Activated CD4-positive, alpha-beta T cell treated with anti-CD3 and anti-CD28 coated beads for 36 hours (primary cell): Measurements from ENCODE around the gene POLDIP3. TPM values are rescaled to one million over a fixed set of nuclear protein-coding genes. Genes with fewer than 3 reads are reported as not detected.
A peak's percentile ranks its signal among the peaks of the same experiment; 100 is the strongest.
"Not testable (repeated sequence)": the region's sequence is repeated elsewhere in the genome, so short reads cannot be mapped to it uniquely, and the experiment has no call there.

Source experiments
- ATAC-seq: fragments of 200-7000 bp; cut with Tn5 transposase; one replicate; pipeline ENCODE4 v1.10.0; 2021; ENCODE audit warnings: mild to moderate bottlenecking, moderate library complexity
- CTCF ChIA-PET: fragments of 350-600 bp; sonication (Branson Sonifier 250); formaldehyde crosslinking; loops from one replicate; lab custom pipeline; 2021; ENCODE audit warnings: antibody characterized with exemption; lab: Charles Lee
- POLR2A ChIA-PET: fragments of 350-600 bp; sonication (Branson Sonifier 250); formaldehyde crosslinking; loops from one replicate; lab custom pipeline; 2021; ENCODE audit warnings: antibody characterized with exemption, inconsistent platforms; lab: Charles Lee
- DNase-seq: peaks from one replicate; pipeline ENCODE4 v3.0.0-alpha.2; 2020
- H3K27ac Mint-ChIP-seq: one replicate; pipeline ENCODE4 v1.8.0; 2021; ENCODE audit warnings: mixed read lengths
- H3K27me3 Mint-ChIP-seq: one replicate; pipeline ENCODE4 v1.8.0; 2021; ENCODE audit warnings: mixed read lengths
- H3K36me3 Mint-ChIP-seq: one replicate; pipeline ENCODE4 v1.8.0; 2021; ENCODE audit warnings: low read depth, mixed read lengths
- H3K4me1 Mint-ChIP-seq: one replicate; pipeline ENCODE4 v1.8.0; 2021; ENCODE audit warnings: mixed read lengths
- H3K4me3 Mint-ChIP-seq: one replicate; pipeline ENCODE4 v1.8.0; 2021; ENCODE audit warnings: mild to moderate bottlenecking, moderate library complexity, mixed read lengths
- H3K9me3 Mint-ChIP-seq: one replicate; pipeline ENCODE4 v1.8.0; 2021; ENCODE audit warnings: low read depth, mixed read lengths
- intact Hi-C, 2 experiments: fragments of 100-400 bp; cut with DNase I in 1 of 2; cut with micrococcal nuclease in 1 of 2; formaldehyde crosslinking; loops; one replicate each; pipeline versions ENCODE4 v1.14.2 to v1.15.1; 2022 to 2024; cut with DNase I, micrococcal nuclease
- total RNA-seq, 2 experiments: library from RNA; stranded (reverse); gene quantifications; one replicate each; pipeline ENCODE4 v1.2.3, GENCODE V29; 2021

The POLDIP3 gene
- total RNA-seq, 2 experiments from 2014 or later: 77.6 to 88.6 TPM

DNA sequence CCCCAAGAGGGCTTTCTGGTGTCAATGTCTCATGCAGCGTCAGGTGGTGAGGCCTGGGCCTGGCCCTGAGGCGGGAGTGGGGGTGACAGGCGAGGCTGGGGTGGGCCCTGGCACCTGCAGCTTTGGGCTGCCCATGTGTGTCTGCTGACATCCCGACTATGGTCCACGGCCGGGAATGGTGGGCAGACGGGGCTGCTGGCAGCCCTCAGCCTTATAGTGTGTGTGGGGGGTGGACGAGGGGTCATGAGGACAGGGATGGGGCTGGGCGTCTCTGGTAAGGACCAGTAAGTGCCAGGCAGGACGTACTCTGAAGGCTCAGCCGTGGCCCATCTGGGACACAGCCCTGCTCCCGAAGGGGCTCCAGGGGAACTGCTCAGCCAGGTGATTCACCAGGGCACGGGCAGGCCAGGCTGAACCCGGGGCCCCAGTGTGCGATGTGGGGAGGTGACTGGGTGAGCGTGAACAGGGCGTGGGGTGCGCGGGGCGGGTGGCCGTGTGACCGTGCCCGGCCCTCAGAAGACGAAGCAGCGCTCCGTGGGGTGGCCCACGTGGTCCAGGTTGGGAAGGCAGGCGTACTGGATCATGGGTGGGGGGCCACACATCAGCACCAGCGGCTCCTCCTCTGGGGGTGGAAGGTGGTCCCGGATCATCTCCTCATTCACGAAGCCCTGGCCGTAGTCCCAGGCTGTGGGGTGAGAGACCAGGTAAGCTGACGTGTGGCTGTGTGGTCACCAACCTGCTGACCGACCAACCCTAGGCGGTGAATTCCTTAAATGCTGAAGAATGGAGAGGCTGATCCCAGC is 4.8 kb upstream of the POLDIP3 start:
- peaks cover 12% of the 10 kb centered on the region for H3K4me1 Mint-ChIP-seq
- intact Hi-C loops: loop anchor here in 1 of 2 experiments (10.0 kb wide), 2 partner anchors 1175 to 1335 kb away; partner anchors contain the start of genes RANGAP1 and TOB2
- ATAC-seq (no peak), DNase-seq (no peak)
- peaks cover 2% of the 10 kb centered on the region for H3K36me3 Mint-ChIP-seq
- CTCF ChIA-PET: interaction anchor here (0.7 kb wide), 1 partner anchor 23 kb away, joined by 3 read pairs; no protein-coding TSS in a partner anchor
- no peaks in the 10 kb centered on the region for H3K27me3 Mint-ChIP-seq
- POLR2A ChIA-PET: no interaction called here
- no peaks in the 10 kb centered on the region for H3K9me3 Mint-ChIP-seq
- H3K27ac Mint-ChIP-seq: no peak overlapping the region
- no peak overlapping the region for H3K4me3 Mint-ChIP-seq

DNA sequence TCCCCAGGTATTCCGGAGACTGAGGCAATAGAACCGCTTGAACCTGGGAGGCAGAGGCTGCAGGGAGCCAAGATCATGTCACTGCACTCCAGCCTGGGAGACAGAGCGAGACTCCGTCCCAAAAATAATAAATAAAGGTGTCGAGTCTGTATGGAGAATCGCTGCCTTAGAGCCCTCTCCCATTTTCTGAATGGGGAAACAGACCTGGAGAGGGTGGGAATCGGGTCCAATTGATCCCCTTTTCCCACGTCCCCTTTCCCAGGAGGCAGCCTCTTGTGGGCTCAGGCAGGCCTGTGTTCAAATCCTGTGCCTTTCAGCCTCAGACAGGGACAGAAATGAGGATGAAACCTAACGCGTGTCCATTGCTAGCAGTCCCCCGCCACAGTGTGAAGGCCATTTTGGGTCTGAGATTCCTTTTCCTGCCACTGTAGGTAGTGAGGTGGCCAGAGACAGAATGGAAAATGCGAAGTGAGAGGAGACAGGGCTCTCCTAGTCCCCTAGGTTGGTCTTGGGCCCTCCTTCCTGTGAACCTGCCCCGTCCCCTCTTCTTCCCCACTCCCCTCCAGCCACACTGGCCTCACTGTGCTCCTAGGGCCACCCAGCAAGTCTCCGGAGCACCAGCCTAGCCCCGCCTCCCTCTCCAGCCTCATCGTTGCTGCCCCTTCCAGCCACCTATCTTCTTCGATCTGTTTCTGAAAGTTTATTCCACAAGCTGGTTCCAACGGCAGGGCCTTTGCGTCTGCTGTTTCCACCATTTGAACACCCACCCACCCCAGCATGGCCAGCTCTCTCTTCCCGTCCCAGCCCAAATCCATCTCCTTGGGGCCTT is 2.7 kb upstream of the POLDIP3 start:
- Mint-ChIP-seq H3K9me3 (no peaks in the 10 kb centered on the region), H3K4me1 (peaks cover 28% of the 10 kb centered on the region), H3K27me3 (no peaks in the 10 kb centered on the region), H3K4me3 (no peak overlapping the region), H3K36me3 (peaks cover 16% of the 10 kb centered on the region), H3K27ac (peak overlapping the region; percentile 1)
- ATAC-seq (no peak), DNase-seq (no peak)
- POLR2A ChIA-PET: interaction anchor here (2.9 kb wide), 1 partner anchor 7 kb away, joined by 13 read pairs; no protein-coding TSS in a partner anchor
- intact Hi-C loops: loop anchor here in 1 of 2 experiments (10.0 kb wide), 2 partner anchors 1173 to 1333 kb away; partner anchors contain the start of genes RANGAP1 and TOB2
- CTCF ChIA-PET: no interaction called here

- ChIA-PET POLR2A (interaction anchor here (0.6 to 2.9 kb wide), 33 partner anchors 8 to 1171 kb away, joined by 3 to 53 read pairs (median 4); partner anchors contain the start of genes ARFGAP3, CCDC134, CENPM and CYB5R3), CTCF (interaction anchor here (0.8 kb wide), 1 partner anchor 82 kb away, joined by 3 read pairs; no protein-coding TSS in a partner anchor)
- intact Hi-C loops: loop anchor here (1.0 to 10.0 kb wide), 12 partner anchors 33 to 1331 kb away; partner anchors contain the start of genes CYB5R3 (in 2 of the 2), NAGA (in 1 of the 2), PACSIN2 (in 1 of the 2) and RANGAP1 (in 1 of the 2)
- H3K4me3 Mint-ChIP-seq: peak overlapping the region; percentile 97
- not testable (repeated sequence) for DNase-seq, H3K27me3 Mint-ChIP-seq, ATAC-seq, H3K9me3 Mint-ChIP-seq
- H3K4me1 Mint-ChIP-seq: peaks cover 42% of the 10 kb centered on the region
- peak overlapping the region; percentile 99 for H3K27ac Mint-ChIP-seq
- H3K36me3 Mint-ChIP-seq: peaks cover 28% of the 10 kb centered on the region
Measured at GRCh38 chr22:42615860-42616175, 1.1 kb upstream of the POLDIP3 start.

- Mint-ChIP-seq H3K4me1 (peaks cover 48% of the 10 kb centered on the region), H3K4me3 (peak overlapping the region; percentile 97), H3K36me3 (peaks cover 29% of the 10 kb centered on the region), H3K27me3 (no peaks in the 10 kb centered on the region), H3K9me3 (no peaks in the 10 kb centered on the region), H3K27ac (peak overlapping the region; percentile 99)
- CTCF ChIA-PET: interaction anchor here (0.8 kb wide), 1 partner anchor 81 kb away, joined by 3 read pairs; no protein-coding TSS in a partner anchor
- POLR2A ChIA-PET: interaction anchor here (0.5 to 2.9 kb wide), 43 partner anchors 9 to 1170 kb away, joined by 3 to 53 read pairs (median 4); partner anchors contain the start of genes ARFGAP3, CCDC134, CENPM and CYB5R3
- intact Hi-C loops: loop anchor here (1.0 to 10.0 kb wide), 12 partner anchors 34 to 1330 kb away; partner anchors contain the start of genes CYB5R3 (in 2 of the 2), NAGA (in 1 of the 2), PACSIN2 (in 1 of the 2) and RANGAP1 (in 1 of the 2)
- DNase-seq: peak; percentile 94
- peak; percentile 82 for ATAC-seq
Measured at GRCh38 chr22:42615092-42615859, 593 bp upstream of the POLDIP3 start.

DNA sequence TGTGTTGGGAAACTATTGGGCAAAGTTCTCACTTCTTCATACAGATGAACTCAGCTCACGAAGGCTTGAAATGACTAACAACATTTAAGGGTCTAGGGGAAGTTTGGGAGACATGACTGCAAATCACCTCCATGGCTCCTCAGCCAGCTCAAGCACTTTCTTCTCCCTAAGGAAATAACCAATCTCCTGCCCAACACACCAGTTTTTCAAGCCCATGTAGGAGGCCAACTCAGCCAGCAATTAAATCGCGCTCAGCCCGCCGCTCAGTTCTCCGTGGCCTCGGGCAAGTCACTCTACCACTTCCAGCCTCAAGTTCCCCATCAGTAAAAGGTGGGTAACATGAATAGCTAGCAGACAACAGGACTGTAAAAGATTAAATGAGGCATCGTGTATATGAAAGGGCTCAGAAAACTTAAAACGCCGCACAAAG is 796 bp downstream of the POLDIP3 start:
- POLR2A ChIA-PET: interaction anchor here (0.5 to 2.6 kb wide), 6 partner anchors 32 to 771 kb away, joined by 3 to 53 read pairs (median 4); partner anchors contain the start of genes CYB5R3 and NDUFA6
- H3K4me1 Mint-ChIP-seq: peaks cover 60% of the 10 kb centered on the region

DNA sequence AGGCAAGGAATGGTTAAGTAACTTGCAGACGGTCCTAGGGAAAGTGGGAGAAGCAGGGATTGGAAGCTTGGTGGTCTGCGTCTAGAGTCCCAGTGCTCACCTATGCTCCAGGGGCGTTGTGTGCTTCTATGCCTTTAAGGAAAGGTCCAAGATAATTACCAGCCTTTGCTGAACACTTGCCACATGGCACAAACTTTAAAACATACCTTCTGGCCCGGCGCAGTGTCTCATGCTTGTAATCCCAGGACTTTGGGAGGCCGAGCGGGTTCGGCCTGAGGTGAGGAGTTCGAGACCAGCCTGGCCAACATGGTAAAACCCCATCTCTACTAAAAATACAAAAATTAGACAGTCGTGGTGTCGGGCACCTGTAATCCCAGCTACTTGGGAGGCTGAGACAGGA is 2.3 kb downstream of the POLDIP3 start:
- intact Hi-C loops: loop anchor here in 1 of 2 experiments (10.0 kb wide), 2 partner anchors 1168 to 1328 kb away; partner anchors contain the start of genes RANGAP1 and TOB2
- H3K27me3 Mint-ChIP-seq: no peaks in the 10 kb centered on the region
- peak overlapping the region; percentile 99 for H3K27ac Mint-ChIP-seq
- POLR2A ChIA-PET: no interaction called here
- peaks cover 63% of the 10 kb centered on the region for H3K4me1 Mint-ChIP-seq
- DNase-seq (no peak), ATAC-seq (no peak)
- CTCF ChIA-PET: no interaction called here
- H3K9me3 Mint-ChIP-seq: no peaks in the 10 kb centered on the region
- peak overlapping the region; percentile 97 for H3K4me3 Mint-ChIP-seq
- H3K36me3 Mint-ChIP-seq: peaks cover 36% of the 10 kb centered on the region

More for the DNA sequence above, 796 bp downstream of the POLDIP3 start:
- Mint-ChIP-seq H3K4me3 (peak overlapping the region; percentile 97), H3K36me3 (peaks cover 31% of the 10 kb centered on the region), H3K9me3 (no peaks in the 10 kb centered on the region), H3K27ac (peak overlapping the region; percentile 99), H3K27me3 (no peaks in the 10 kb centered on the region)
- no peak for DNase-seq
- no peak for ATAC-seq
- CTCF ChIA-PET: interaction anchor here (0.6 to 1.1 kb wide), 2 partner anchors 29 to 40 kb away, joined by 3 read pairs; no protein-coding TSS in a partner anchor
- intact Hi-C loops: loop anchor here (1.0 to 10.0 kb wide), 13 partner anchors 28 to 1329 kb away; partner anchors contain the start of genes ARFGAP3 (in 1 of the 2), CYB5R3 (in 1 of the 2), NAGA (in 1 of the 2) and NDUFA6 (in 1 of the 2)

DNA sequence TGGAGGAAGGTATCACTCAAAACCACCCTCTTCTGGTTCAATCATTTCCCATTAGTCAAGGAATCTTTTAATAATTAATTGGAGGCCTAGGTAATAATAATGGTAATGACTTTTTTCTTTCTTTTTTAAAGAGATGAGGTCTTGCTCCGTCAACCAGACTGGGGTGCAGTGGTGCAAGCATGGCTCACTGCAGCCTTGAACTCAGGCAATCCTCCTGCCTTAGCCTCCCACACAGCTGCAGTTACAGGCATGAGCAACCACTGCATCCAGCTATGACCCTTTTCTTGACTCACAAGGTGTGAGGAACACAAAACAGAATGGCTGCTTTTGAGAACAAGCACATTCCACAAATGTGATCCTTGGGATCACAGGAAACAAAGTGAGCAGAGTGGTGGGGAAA is 3.6 kb downstream of the POLDIP3 start:
- intact Hi-C loops: loop anchor here in 1 of 2 experiments (10.0 kb wide), 2 partner anchors 1166 to 1326 kb away; partner anchors contain the start of genes RANGAP1 and TOB2
- H3K4me1 Mint-ChIP-seq: peaks cover 69% of the 10 kb centered on the region
- no peak overlapping the region for H3K4me3 Mint-ChIP-seq
- peak overlapping the region; percentile 78 for H3K27ac Mint-ChIP-seq
- ATAC-seq (no peak), DNase-seq (peak; percentile 47)
- ChIA-PET POLR2A (interaction anchor here (0.6 kb wide), 1 partner anchor 210 kb away, joined by 3 read pairs; no protein-coding TSS in a partner anchor), CTCF (interaction anchor here (1.3 to 1.8 kb wide), 2 partner anchors 14 to 15 kb away, joined by 5 to 6 read pairs; no protein-coding TSS in a partner anchor)
- peaks cover 38% of the 10 kb centered on the region for H3K36me3 Mint-ChIP-seq
- no peaks in the 10 kb centered on the region for H3K9me3 Mint-ChIP-seq
- H3K27me3 Mint-ChIP-seq: no peaks in the 10 kb centered on the region

DNA sequence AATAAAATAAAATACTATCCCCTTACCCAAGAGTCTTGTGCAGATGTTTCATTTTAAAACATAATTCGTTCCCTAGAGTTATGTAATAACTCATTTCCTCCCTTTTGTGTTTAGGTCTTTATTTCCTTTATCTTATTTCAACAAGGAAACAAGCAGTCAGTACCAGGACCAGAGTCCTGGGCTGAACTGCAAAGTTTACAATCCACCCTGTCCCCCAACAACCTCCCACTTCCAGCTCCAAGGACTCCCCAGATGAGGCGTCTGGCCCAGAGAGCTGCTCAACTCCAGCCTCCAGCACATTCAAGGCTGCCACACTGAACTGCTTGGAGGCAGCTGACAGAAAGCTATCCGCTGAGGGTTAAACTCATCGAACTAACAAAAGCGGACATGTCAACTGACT is 4.5 kb downstream of the POLDIP3 start:
- H3K36me3 Mint-ChIP-seq: peaks cover 43% of the 10 kb centered on the region

DNA sequence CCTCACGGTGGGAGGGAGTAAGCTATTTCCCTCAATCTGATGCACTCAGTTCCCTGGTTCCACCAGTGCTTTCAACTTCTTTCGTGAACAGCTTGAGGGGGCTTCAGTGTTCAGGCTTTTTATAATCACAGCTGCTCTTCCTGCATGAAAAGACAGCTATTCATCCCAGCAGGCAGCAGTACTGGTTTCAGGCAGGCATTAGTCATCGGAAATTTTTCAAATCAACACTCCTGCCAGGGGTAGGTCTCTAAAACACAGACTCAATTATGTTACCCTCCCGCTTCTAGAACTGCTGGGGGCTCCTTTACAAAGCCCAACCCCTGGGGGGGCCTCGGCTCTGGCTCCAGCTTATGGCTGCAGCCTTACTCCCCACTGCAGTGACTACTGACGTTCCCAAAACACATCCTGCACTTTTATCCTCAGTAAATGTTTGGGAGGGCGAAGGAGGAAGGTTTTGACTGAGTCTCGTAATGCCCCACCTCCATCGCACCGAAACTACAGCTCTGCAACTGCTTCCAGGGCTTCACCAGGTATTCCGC is 5.8 kb downstream of the POLDIP3 start:
- DNase-seq (peak; percentile 30), ATAC-seq (peak; percentile 68)
- peak overlapping the region; percentile 69 for H3K27ac Mint-ChIP-seq
- H3K9me3 Mint-ChIP-seq: no peaks in the 10 kb centered on the region
- H3K4me1 Mint-ChIP-seq: peaks cover 68% of the 10 kb centered on the region
- ChIA-PET CTCF (interaction anchor here (0.6 to 0.9 kb wide), 2 partner anchors 12 to 31 kb away, joined by 3 to 5 read pairs; no protein-coding TSS in a partner anchor), POLR2A (interaction anchor here (0.6 kb wide), 2 partner anchors 27 to 766 kb away, joined by 3 read pairs; no protein-coding TSS in a partner anchor)
- intact Hi-C loops: no loop called here
- H3K27me3 Mint-ChIP-seq: no peaks in the 10 kb centered on the region
- H3K36me3 Mint-ChIP-seq: peaks cover 40% of the 10 kb centered on the region
- H3K4me3 Mint-ChIP-seq: no peak overlapping the region

More for the DNA sequence above, 4.5 kb downstream of the POLDIP3 start:
- Mint-ChIP-seq H3K9me3 (no peaks in the 10 kb centered on the region), H3K27me3 (no peaks in the 10 kb centered on the region), H3K27ac (peak overlapping the region; percentile 55), H3K4me3 (no peak overlapping the region), H3K4me1 (peaks cover 67% of the 10 kb centered on the region)
- ChIA-PET POLR2A (no interaction called here), CTCF (interaction anchor here (0.6 to 1.8 kb wide), 2 partner anchors 14 to 43 kb away, joined by 4 to 6 read pairs; no protein-coding TSS in a partner anchor)
- ATAC-seq: no peak
- DNase-seq: no peak
- intact Hi-C loops: loop anchor here in 1 of 2 experiments (10.0 kb wide), 2 partner anchors 1165 to 1325 kb away; partner anchors contain the start of genes RANGAP1 and TOB2
